ENCODE data around the gene MEIKIN. TPM values are rescaled to one million over a fixed set of nuclear protein-coding genes. Genes with fewer than 3 reads are reported as not detected.

The MEIKIN gene
- total RNA-seq, 1 experiment from 2014 or later, result not detected

DNA sequence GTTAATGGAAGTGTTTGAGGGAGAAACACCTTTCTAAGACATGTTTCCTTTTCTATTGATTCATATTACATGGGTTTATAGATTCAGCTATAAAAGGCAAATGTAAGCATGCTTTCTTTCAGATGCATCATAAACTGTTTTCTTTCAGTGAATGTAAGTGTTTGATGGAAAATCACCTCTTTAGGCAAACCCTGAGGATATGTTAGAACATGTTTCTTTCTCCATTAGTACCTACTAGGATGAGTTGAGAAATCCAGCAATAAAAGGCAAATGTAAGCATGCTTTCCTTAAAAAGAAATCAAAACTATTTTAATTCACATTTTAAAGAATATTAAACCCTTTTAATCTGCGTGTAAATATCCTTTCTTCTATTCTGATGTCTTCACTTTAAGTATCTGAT, 180.2 kb downstream of the MEIKIN start:
- no peak overlapping the region for H3K27ac ChIP-seq (ENCODE audit: insufficient read length, low read depth, low read length)
- H3K9ac ChIP-seq (ENCODE audit: extremely low read depth, insufficient read length, low read length), result no peak overlapping the region
- peaks cover 13% of the 10 kb centered on the region for H3K79me1 ChIP-seq (ENCODE audit: insufficient read depth, low read depth, low read length, poor library complexity, severe bottlenecking)
- peaks cover 7% of the 10 kb centered on the region; the same call in 1 of the 2 replicates for H3K79me2 ChIP-seq (ENCODE audit: insufficient read depth, low read length)
- no peak overlapping the region for H3K18ac ChIP-seq (ENCODE audit: insufficient read length, low read depth, low read length)
- no peaks in the 10 kb centered on the region for H3K23me2 ChIP-seq (ENCODE audit: insufficient read length, low read depth, low read length, poor library complexity, severe bottlenecking)
- H2AFZ ChIP-seq (ENCODE audit: low read length), result no peak overlapping the region
- no peak overlapping the region for H3K27ac Mint-ChIP-seq
- no peak overlapping the region for H2BK5ac ChIP-seq (ENCODE audit: insufficient read length, low read length)
- no peak overlapping the region for H2BK12ac ChIP-seq (ENCODE audit: insufficient read length, low read depth, low read length)
- no peak overlapping the region for H2BK15ac ChIP-seq (ENCODE audit: low read depth, low read length)
- peaks cover 2 to 10% of the 10 kb centered on the region in 2 experiments; a peak in 2 of 4 replicates for H3K4me1 Mint-ChIP-seq
- TF ChIP-seq, protein P1, sequence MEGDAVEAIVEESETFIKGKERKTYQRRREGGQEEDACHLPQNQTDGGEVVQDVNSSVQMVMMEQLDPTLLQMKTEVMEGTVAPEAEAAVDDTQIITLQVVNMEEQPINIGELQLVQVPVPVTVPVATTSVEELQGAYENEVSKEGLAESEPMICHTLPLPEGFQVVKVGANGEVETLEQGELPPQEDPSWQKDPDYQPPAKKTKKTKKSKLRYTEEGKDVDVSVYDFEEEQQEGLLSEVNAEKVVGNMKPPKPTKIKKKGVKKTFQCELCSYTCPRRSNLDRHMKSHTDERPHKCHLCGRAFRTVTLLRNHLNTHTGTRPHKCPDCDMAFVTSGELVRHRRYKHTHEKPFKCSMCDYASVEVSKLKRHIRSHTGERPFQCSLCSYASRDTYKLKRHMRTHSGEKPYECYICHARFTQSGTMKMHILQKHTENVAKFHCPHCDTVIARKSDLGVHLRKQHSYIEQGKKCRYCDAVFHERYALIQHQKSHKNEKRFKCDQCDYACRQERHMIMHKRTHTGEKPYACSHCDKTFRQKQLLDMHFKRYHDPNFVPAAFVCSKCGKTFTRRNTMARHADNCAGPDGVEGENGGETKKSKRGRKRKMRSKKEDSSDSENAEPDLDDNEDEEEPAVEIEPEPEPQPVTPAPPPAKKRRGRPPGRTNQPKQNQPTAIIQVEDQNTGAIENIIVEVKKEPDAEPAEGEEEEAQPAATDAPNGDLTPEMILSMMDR (conservative IDR thresholded peaks at IDR 0.05), result no peak
- H4K8ac ChIP-seq (replicated peaks; ENCODE audit: insufficient read length, low read depth, low read length), result no peak overlapping the region
- no peak overlapping the region for H4K5ac ChIP-seq (ENCODE audit: insufficient read length, low read depth, low read length)
- no peak overlapping the region for H2BK120ac ChIP-seq (ENCODE audit: low read depth, low read length, poor library complexity, severe bottlenecking)
- H3K36me3 Mint-ChIP-seq (ENCODE audit: insufficient read depth in 1 of 3, low read depth in 3 of 3), result peaks cover 8 to 11% (median 10%) of the 10 kb centered on the region in 3 experiments; a peak in 6 of 7 replicates
- no peak overlapping the region for H3K4ac ChIP-seq (ENCODE audit: low read depth, low read length)
- no peak overlapping the region for H2BK20ac ChIP-seq (ENCODE audit: low read depth, low read length, poor library complexity, severe bottlenecking)
- no peak overlapping the region for H2AK5ac ChIP-seq (ENCODE audit: insufficient read length, low read length)
- no peak overlapping the region for H3K14ac ChIP-seq (ENCODE audit: insufficient read depth, low read length)
- no peak overlapping the region for H3K4me2 ChIP-seq (ENCODE audit: insufficient read depth, insufficient read length, low read length)
- H3K27me3 ChIP-seq (ENCODE audit: insufficient read depth, low read length), result no peaks in the 10 kb centered on the region
- DNase-seq, result no peak
- no peak overlapping the region for H3K4me3 Mint-ChIP-seq
- H3K4me1 ChIP-seq (ENCODE audit: insufficient read depth, low read length), result no peaks in the 10 kb centered on the region
- H3K23ac ChIP-seq (ENCODE audit: insufficient read length, low read depth, low read length), result no peak overlapping the region
- H3T11ph ChIP-seq (ENCODE audit: low read length), result no peak overlapping the region
- peaks cover 0 to 8% of the 10 kb centered on the region in 2 experiments; a peak in 3 of 5 replicates for H3K9me3 Mint-ChIP-seq
- no peak overlapping the region for H3K56ac ChIP-seq (ENCODE audit: insufficient read length, low read depth, low read length)
- no peaks in the 10 kb centered on the region for H3K9me3 ChIP-seq (ENCODE audit: control insufficient read depth, low read depth, low read length)
- WGBS (ENCODE audit: extremely low coverage, insufficient read length, low lambda C conversion rate), result no CpG with 5 or more reads among the region's 1 CpG
- no peak overlapping the region for H4K91ac ChIP-seq (ENCODE audit: insufficient read length, low read depth, low read length)
- H4K20me1 ChIP-seq (ENCODE audit: control insufficient read depth, insufficient read depth, insufficient read length), result no peaks in the 10 kb centered on the region
- no peaks in the 10 kb centered on the region for H3K27me3 Mint-ChIP-seq (ENCODE audit: low read depth)

All from H9 (cell line).